Progenitor cell of endocrine pancreas (in vitro differentiated cells): ENCODE data around the gene SIPA1L3. TPM values are rescaled to one million over a fixed set of nuclear protein-coding genes. Genes with fewer than 3 reads are reported as not detected.

Experiments
- DNase-seq: peaks from one replicate; pipeline ENCODE4 v3.0.0; 2021; ENCODE audit warnings: low spot score; ENCODE audit not compliant: unreplicated experiment
- H3K27ac Mint-ChIP-seq: 2 replicates; pipeline ENCODE4 v1.8.0; 2021; ENCODE audit warnings: mild to moderate bottlenecking, moderate library complexity, mixed read lengths
- H3K27me3 Mint-ChIP-seq: 2 replicates; pipeline ENCODE4 v1.8.0; 2021; ENCODE audit warnings: mixed read lengths
- H3K36me3 Mint-ChIP-seq: 2 replicates; pipeline ENCODE4 v1.8.0; 2022; ENCODE audit warnings: mixed read lengths; ENCODE audit not compliant: insufficient read depth
- H3K4me1 Mint-ChIP-seq: 2 replicates; pipeline ENCODE4 v1.8.0; 2021; ENCODE audit warnings: low read depth, mixed read lengths
- H3K4me3 Mint-ChIP-seq: 2 replicates; pipeline ENCODE4 v1.8.0; 2021; ENCODE audit warnings: low read depth, mild to moderate bottlenecking, moderate library complexity, mixed read lengths
- H3K9me3 Mint-ChIP-seq: 2 replicates; pipeline ENCODE4 v1.8.0; 2021; ENCODE audit warnings: low read depth, mixed read lengths
- CTCF ChIP-seq: fragments of 200-600 bp; sonication (generic); IDR thresholded peaks from one replicate; pipeline ENCODE4 v1.5.0; 2021; ENCODE audit warnings: antibody characterized with exemption, mild to moderate bottlenecking; ENCODE audit not compliant: unreplicated experiment
- total RNA-seq: library from RNA; stranded (reverse); gene quantifications from 2 replicates; pipeline ENCODE4 v1.2.1, GENCODE V29; 2021

Gene SIPA1L3
- total RNA-seq, 1 donor from 2014 or later, result 132 TPM

- peaks cover 2% of the 10 kb centered on the region for H3K9me3 Mint-ChIP-seq
- peaks cover 4% of the 10 kb centered on the region for H3K36me3 Mint-ChIP-seq
- H3K27me3 Mint-ChIP-seq, result no peaks in the 10 kb centered on the region
- peak overlapping the region; percentile 25 for H3K4me3 Mint-ChIP-seq
- TF ChIP-seq CTCF, result no peak
- DNase-seq, result no peak
- H3K4me1 Mint-ChIP-seq, result peaks cover 44% of the 10 kb centered on the region
- peak overlapping the region; percentile 89 for H3K27ac Mint-ChIP-seq
These were observed 130.0 kb downstream of the SIPA1L3 start for GRCh38 chr19:38036707-38037611.

GRCh38 chr19:38039966-38040365, 133.0 kb downstream of the SIPA1L3 start:
- Mint-ChIP-seq H3K27ac (no peak overlapping the region), H3K36me3 (peaks cover 6% of the 10 kb centered on the region), H3K9me3 (peaks cover 4% of the 10 kb centered on the region), H3K4me3 (no peak overlapping the region), H3K4me1 (peaks cover 37% of the 10 kb centered on the region), H3K27me3 (no peaks in the 10 kb centered on the region)
- no peak for DNase-seq
- TF ChIP-seq CTCF, result no peak

- Mint-ChIP-seq H3K27me3 (no peaks in the 10 kb centered on the region), H3K36me3 (peaks cover 6% of the 10 kb centered on the region), H3K4me1 (peaks cover 23% of the 10 kb centered on the region), H3K9me3 (peaks cover 4% of the 10 kb centered on the region), H3K27ac (no peak overlapping the region), H3K4me3 (no peak overlapping the region)
- no peak for DNase-seq
- no peak for TF ChIP-seq CTCF
These were observed 135.1 kb downstream of the SIPA1L3 start for GRCh38 chr19:38042132-38042531.

- Mint-ChIP-seq H3K36me3 (peaks cover 6% of the 10 kb centered on the region), H3K27me3 (no peaks in the 10 kb centered on the region), H3K4me1 (peaks cover 14% of the 10 kb centered on the region), H3K27ac (peak overlapping the region; percentile 89), H3K4me3 (no peak overlapping the region), H3K9me3 (peaks cover 4% of the 10 kb centered on the region)
- no peak for DNase-seq
- TF ChIP-seq CTCF, result no peak
These were observed 136.7 kb downstream of the SIPA1L3 start for GRCh38 chr19:38043649-38044144.

- Mint-ChIP-seq H3K4me1 (peaks cover 14% of the 10 kb centered on the region), H3K4me3 (no peak overlapping the region), H3K9me3 (peaks cover 4% of the 10 kb centered on the region), H3K27ac (peak overlapping the region; percentile 89), H3K27me3 (no peaks in the 10 kb centered on the region), H3K36me3 (peaks cover 6% of the 10 kb centered on the region)
- no peak for DNase-seq
- TF ChIP-seq CTCF, result no peak
These were observed 137.5 kb downstream of the SIPA1L3 start for GRCh38 chr19:38044267-38045111.
